HEK293 (cell line): Measurements from ENCODE around the gene PARS2.

Source experiments
- CTCF ChIA-PET: fragments of 350-600 bp; formaldehyde crosslinking; extraction: SDS; loops from one replicate; lab custom pipeline; 2021; ENCODE audit warnings: antibody characterized with exemption; lab: Yijun Ruan, JAX
- POLR2A ChIA-PET: fragments of 300-600 bp; formaldehyde crosslinking; extraction: SDS; loops from one replicate; lab custom pipeline; 2020; ENCODE audit warnings: antibody characterized with exemption, inconsistent platforms; lab: Yijun Ruan, JAX
- H3K27ac ChIP-seq: fragments of 200-500 bp; sonication (Bioruptor generic); 2 replicates; pipeline ENCODE4 v1.5.1; 2014; ENCODE audit warnings: low read depth, low read length, control low read depth, inconsistent platforms; ENCODE audit errors: extremely low read depth
- H3K36me3 ChIP-seq, 2 experiments: fragments of 200-500 bp in 1 of 2; sonication (Bioruptor generic) in 1 of 2; 1 replicate in 1 of 2; 2 replicates in 1 of 2; pipeline ENCODE4 v1.5.1; 2014 to 2017; ENCODE audit warnings: inconsistent platforms in 2 of 2, low read length in 2 of 2; ENCODE audit not compliant: control insufficient read depth in 2 of 2, insufficient read depth in 1 of 2
- H3K4me1 ChIP-seq: fragments of 200-500 bp; sonication (Bioruptor generic); 2 replicates; pipeline ENCODE4 v1.5.1; 2014; ENCODE audit warnings: mild to moderate bottlenecking, low read length, inconsistent platforms; ENCODE audit not compliant: control insufficient read depth, insufficient read depth
- H3K4me3 ChIP-seq: 2 replicates; pipeline ENCODE4 v1.5.1; 2011; ENCODE audit warnings: low read depth, mild to moderate bottlenecking, control low read depth, low read length, moderate library complexity
- H3K9me3 ChIP-seq: fragments of 200-500 bp; sonication (Bioruptor generic); 2 replicates; pipeline ENCODE4 v1.5.1; 2014; ENCODE audit warnings: low read depth, low read length, inconsistent platforms; ENCODE audit not compliant: control insufficient read depth, insufficient read depth
- KLF1 ChIP-seq: fragments of 450-650 bp; formaldehyde crosslinking; IDR thresholded peaks from 2 replicates; pipeline ENCODE4 v1.5.1; 2016; ENCODE audit warnings: missing biosample characterization, missing genetic modification characterization
- KLF8 ChIP-seq: fragments of 450-650 bp; formaldehyde crosslinking; IDR thresholded peaks from 2 replicates; pipeline ENCODE4 v1.5.1; 2016; ENCODE audit warnings: missing biosample characterization, missing genetic modification characterization
- MZF1 ChIP-seq: fragments of 450-650 bp; formaldehyde crosslinking; IDR thresholded peaks from 2 replicates; pipeline ENCODE4 v1.5.1; 2017; ENCODE audit warnings: missing biosample characterization, missing genetic modification characterization, borderline replicate concordance
- ZBTB7A ChIP-seq: fragments of 450-650 bp; formaldehyde crosslinking; IDR thresholded peaks from 2 replicates; pipeline ENCODE4 v1.5.1; 2016; ENCODE audit warnings: low read depth, missing biosample characterization, missing genetic modification characterization
- ZFP41 ChIP-seq: fragments of 450-650 bp; formaldehyde crosslinking; IDR thresholded peaks from 2 replicates; pipeline ENCODE4 v1.5.1; 2016; ENCODE audit warnings: missing biosample characterization, missing genetic modification characterization, borderline replicate concordance
- ZNF121 ChIP-seq: fragments of 450-650 bp; formaldehyde crosslinking; IDR thresholded peaks from 2 replicates; pipeline ENCODE4 v1.5.1; 2016; ENCODE audit warnings: missing biosample characterization, missing genetic modification characterization
- ZNF132 ChIP-seq: fragments of 450-650 bp; formaldehyde crosslinking; IDR thresholded peaks from 2 replicates; pipeline ENCODE4 v1.5.1; 2017; ENCODE audit warnings: missing biosample characterization, missing genetic modification characterization, borderline replicate concordance
- ZNF169 ChIP-seq: fragments of 450-650 bp; formaldehyde crosslinking; IDR thresholded peaks from 2 replicates; pipeline ENCODE4 v1.5.1; 2016; ENCODE audit warnings: missing biosample characterization, missing genetic modification characterization
- ZNF184 ChIP-seq: fragments of 450-650 bp; IDR thresholded peaks from 2 replicates; pipeline ENCODE4 v1.5.1; 2018; ENCODE audit warnings: missing biosample characterization, mild to moderate bottlenecking, missing genetic modification characterization
- ZNF202 ChIP-seq: fragments of 450-650 bp; formaldehyde crosslinking; IDR thresholded peaks from 2 replicates; pipeline ENCODE4 v1.5.1; 2016; ENCODE audit warnings: missing biosample characterization, missing genetic modification characterization, borderline replicate concordance
- ZNF223 ChIP-seq: fragments of 450-650 bp; formaldehyde crosslinking; IDR thresholded peaks from 2 replicates; pipeline ENCODE4 v1.5.1; 2016; ENCODE audit warnings: missing biosample characterization, missing genetic modification characterization
- ZNF292 ChIP-seq: fragments of 450-650 bp; formaldehyde crosslinking; IDR thresholded peaks from 2 replicates; pipeline ENCODE4 v1.5.1; 2016; ENCODE audit warnings: low read depth, missing biosample characterization, missing genetic modification characterization, borderline replicate concordance
- ZNF514 ChIP-seq: fragments of 450-650 bp; formaldehyde crosslinking; IDR thresholded peaks from 2 replicates; pipeline ENCODE4 v1.5.1; 2016; ENCODE audit warnings: missing biosample characterization, missing genetic modification characterization
- ZNF629 ChIP-seq: fragments of 450-650 bp; formaldehyde crosslinking; IDR thresholded peaks from 2 replicates; pipeline ENCODE4 v1.5.1; 2017; ENCODE audit warnings: missing biosample characterization, missing genetic modification characterization
- ZNF677 ChIP-seq: fragments of 450-650 bp; IDR thresholded peaks from 2 replicates; pipeline ENCODE4 v1.5.0; 2018; ENCODE audit warnings: missing biosample characterization, mild to moderate bottlenecking, missing genetic modification characterization, moderate library complexity
- ZNF792 ChIP-seq: fragments of 450-650 bp; formaldehyde crosslinking; IDR thresholded peaks from 2 replicates; pipeline ENCODE4 v1.5.1; 2016; ENCODE audit warnings: missing biosample characterization, missing genetic modification characterization
- ZNF837 ChIP-seq: fragments of 450-650 bp; formaldehyde crosslinking; IDR thresholded peaks from 2 replicates; pipeline ENCODE4 v1.5.1; 2016; ENCODE audit warnings: missing biosample characterization, missing genetic modification characterization
- TF ChIP-seq, protein P1 (sequence below): fragments of 450-650 bp; IDR thresholded peaks from 2 replicates; pipeline ENCODE4 v1.5.1; 2018; ENCODE audit warnings: missing biosample characterization, mild to moderate bottlenecking, missing genetic modification characterization
- TF ChIP-seq, protein P2 (sequence below): fragments of 450-650 bp; formaldehyde crosslinking; IDR thresholded peaks from 2 replicates; pipeline ENCODE4 v1.5.1; 2017; ENCODE audit warnings: missing biosample characterization, missing genetic modification characterization

PARS2 gene

DNA sequence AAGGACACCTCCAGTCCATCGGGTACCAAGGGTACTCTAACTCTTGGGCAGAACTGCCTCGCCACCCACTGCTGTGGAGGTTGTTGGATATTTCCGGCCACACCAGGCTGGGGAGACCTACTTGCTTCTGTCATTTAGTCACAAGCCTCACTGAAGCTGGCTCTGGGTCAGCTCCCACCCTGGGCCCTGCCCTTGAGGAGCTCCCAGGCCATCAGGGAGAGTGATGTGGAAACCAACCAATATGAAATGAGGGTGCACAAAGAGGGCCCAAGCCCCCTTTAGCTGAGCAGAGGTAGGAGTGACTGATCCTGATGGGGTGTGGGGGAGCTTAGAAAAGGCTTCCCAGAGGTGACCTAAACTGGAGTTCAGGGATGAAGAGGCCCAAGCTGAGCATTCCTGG is 19.6 kb downstream of the PARS2 start:
- Histone ChIP-seq H3K36me3 (peaks cover 6 to 50% of the 10 kb centered on the region in 2 experiments; a peak in 1 of 3 replicates), H3K4me1 (no peaks in the 10 kb centered on the region), H3K9me3 (no peaks in the 10 kb centered on the region), H3K4me3 (no peak overlapping the region), H3K27ac (no peak overlapping the region)
- ChIA-PET POLR2A (no interaction called here), CTCF (no interaction called here)
- TF ChIP-seq KLF8 (tag by site-specific recombination) (no peak), ZNF792 (no peak), ZNF202 (tag by site-specific recombination) (no peak), ZFP41 (tag by site-specific recombination) (no peak), ZNF514 (tag by site-specific recombination) (no peak), ZNF184 (no peak), ZNF169 (tag by site-specific recombination) (no peak), ZNF132 (tag by site-specific recombination) (no peak), ZNF121 (tag by site-specific recombination) (no peak), ZNF292 (no peak), ZNF629 (no peak), ZBTB7A (tag by site-specific recombination) (no peak), ZNF837 (no peak), ZNF677 (no peak)
- TF ChIP-seq, protein P1, sequence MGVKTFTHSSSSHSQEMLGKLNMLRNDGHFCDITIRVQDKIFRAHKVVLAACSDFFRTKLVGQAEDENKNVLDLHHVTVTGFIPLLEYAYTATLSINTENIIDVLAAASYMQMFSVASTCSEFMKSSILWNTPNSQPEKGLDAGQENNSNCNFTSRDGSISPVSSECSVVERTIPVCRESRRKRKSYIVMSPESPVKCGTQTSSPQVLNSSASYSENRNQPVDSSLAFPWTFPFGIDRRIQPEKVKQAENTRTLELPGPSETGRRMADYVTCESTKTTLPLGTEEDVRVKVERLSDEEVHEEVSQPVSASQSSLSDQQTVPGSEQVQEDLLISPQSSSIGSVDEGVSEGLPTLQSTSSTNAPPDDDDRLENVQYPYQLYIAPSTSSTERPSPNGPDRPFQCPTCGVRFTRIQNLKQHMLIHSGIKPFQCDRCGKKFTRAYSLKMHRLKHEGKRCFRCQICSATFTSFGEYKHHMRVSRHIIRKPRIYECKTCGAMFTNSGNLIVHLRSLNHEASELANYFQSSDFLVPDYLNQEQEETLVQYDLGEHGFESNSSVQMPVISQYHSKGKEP (tag by site-specific recombination): no peak

DNA sequence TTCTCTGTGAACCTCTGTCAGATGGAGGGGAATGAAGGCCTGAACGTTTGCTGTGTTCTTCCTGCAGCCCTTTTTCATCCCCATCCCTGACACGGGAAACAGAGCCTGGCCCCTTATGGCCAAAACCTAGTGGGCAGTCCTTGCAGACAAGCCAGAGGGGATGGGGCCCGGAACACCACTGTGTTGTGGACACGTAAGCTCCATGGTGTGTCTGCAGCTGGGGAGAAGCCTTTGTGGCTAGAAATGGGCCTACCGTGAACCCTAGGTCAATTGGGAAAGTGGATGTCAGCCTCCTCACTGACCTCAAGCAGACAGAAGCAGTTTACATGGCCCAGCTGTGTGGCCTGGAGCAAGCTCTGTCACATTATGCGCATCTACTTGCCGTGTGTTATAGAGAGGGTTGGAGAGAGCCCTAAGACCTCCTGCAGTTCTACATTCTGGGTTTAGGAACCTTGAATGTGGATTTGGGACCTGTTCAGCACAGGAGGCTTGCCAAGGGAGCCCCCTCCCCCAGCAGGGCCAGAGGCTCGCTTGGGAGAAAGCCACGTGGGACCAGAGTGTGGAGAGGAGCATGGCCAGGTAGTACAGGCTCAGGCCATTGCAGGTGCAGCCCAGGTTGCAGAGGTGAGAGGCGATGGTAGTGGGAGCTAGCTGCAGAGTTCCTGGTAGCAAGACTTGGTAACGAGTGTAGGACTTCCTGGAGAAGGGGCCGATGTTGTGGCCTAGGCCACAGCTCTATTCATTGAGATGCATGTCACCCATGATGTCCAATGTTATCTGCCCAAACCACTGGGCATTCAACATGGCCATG is 20.7 kb downstream of the PARS2 start:
- no peak overlapping the region for H3K27ac ChIP-seq
- CTCF ChIA-PET: no interaction called here
- H3K36me3 ChIP-seq: peaks cover 13 to 58% of the 10 kb centered on the region in 2 experiments; a peak in 2 of 3 replicates
- POLR2A ChIA-PET: no interaction called here
- TF ChIP-seq ZNF223 (tag by site-specific recombination) (no peak), ZNF792 (no peak)
- TF ChIP-seq, protein P2, sequence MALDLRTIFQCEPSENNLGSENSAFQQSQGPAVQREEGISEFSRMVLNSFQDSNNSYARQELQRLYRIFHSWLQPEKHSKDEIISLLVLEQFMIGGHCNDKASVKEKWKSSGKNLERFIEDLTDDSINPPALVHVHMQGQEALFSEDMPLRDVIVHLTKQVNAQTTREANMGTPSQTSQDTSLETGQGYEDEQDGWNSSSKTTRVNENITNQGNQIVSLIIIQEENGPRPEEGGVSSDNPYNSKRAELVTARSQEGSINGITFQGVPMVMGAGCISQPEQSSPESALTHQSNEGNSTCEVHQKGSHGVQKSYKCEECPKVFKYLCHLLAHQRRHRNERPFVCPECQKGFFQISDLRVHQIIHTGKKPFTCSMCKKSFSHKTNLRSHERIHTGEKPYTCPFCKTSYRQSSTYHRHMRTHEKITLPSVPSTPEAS (tag by site-specific recombination): peak; percentile 54; the same call in 1 of the 2 replicates
- no peak overlapping the region for H3K4me3 ChIP-seq
- no peaks in the 10 kb centered on the region for H3K9me3 ChIP-seq
- H3K4me1 ChIP-seq: no peaks in the 10 kb centered on the region

DNA sequence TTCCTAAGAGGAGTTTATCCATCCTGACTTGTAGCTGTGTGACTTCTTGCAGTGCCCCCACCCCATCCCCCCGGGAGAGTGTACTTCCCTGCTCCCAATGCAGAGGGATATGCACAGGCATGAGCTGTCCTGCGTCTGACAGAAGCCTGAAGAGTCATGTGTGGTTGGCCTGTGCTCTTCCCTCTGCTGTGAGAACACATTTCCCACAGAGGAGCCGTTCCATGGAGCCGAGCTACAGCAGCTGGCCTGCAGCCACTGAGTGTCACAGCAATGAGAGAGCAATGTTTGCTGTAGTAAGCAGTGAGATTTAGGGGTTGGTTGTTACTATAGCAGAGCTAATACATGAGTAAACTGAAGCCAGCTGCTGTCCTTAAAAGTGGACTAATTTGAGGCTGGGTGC is 22.0 kb downstream of the PARS2 start:
- H3K9me3 ChIP-seq: no peaks in the 10 kb centered on the region
- H3K4me3 ChIP-seq: no peak overlapping the region
- TF ChIP-seq KLF1 (tag by site-specific recombination) (no peak), MZF1 (tag by site-specific recombination) (no peak)
- H3K4me1 ChIP-seq: no peaks in the 10 kb centered on the region
- ChIA-PET CTCF (interaction anchor here (0.7 kb wide), 1 partner anchor 247 kb away, joined by 3 read pairs; no protein-coding TSS in a partner anchor), POLR2A (no interaction called here)
- H3K27ac ChIP-seq: no peak overlapping the region
- peaks cover 16 to 72% of the 10 kb centered on the region in 2 experiments for H3K36me3 ChIP-seq
